Measurements from ENCODE around the gene ACO2.

Gene ACO2

DNA sequence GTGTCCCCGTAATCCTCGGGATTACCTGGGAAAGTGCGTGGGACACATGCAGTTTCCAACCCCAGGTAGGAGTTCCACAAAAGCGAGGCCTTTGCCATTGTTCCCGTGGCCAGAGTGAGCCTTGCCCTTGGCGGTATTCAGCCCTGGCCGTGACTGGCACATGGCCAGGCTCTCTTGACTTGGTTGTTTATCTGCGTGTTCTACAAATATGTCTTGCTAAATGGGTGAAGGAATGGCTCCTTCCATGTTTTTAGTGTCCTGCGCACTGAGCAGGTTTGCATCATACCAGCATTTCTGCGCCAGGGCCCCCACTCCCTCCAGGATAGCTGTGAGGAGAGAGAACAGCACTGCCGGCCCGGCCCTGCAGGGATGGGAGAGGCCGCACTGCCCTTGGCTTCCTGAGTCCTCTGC is 55.3 kb downstream of the ACO2 start:
- no peak overlapping the region for H3K4me3 ChIP-seq (ENCODE audit: low read length)
- TF ChIP-seq, protein P1, sequence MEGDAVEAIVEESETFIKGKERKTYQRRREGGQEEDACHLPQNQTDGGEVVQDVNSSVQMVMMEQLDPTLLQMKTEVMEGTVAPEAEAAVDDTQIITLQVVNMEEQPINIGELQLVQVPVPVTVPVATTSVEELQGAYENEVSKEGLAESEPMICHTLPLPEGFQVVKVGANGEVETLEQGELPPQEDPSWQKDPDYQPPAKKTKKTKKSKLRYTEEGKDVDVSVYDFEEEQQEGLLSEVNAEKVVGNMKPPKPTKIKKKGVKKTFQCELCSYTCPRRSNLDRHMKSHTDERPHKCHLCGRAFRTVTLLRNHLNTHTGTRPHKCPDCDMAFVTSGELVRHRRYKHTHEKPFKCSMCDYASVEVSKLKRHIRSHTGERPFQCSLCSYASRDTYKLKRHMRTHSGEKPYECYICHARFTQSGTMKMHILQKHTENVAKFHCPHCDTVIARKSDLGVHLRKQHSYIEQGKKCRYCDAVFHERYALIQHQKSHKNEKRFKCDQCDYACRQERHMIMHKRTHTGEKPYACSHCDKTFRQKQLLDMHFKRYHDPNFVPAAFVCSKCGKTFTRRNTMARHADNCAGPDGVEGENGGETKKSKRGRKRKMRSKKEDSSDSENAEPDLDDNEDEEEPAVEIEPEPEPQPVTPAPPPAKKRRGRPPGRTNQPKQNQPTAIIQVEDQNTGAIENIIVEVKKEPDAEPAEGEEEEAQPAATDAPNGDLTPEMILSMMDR (IDR thresholded peaks at IDR 0.05; ENCODE audit: insufficient read depth, low read depth, low read length, missing control alignments), result no peak
- DNase-seq (ENCODE audit: low read depth), result no peak

DNA sequence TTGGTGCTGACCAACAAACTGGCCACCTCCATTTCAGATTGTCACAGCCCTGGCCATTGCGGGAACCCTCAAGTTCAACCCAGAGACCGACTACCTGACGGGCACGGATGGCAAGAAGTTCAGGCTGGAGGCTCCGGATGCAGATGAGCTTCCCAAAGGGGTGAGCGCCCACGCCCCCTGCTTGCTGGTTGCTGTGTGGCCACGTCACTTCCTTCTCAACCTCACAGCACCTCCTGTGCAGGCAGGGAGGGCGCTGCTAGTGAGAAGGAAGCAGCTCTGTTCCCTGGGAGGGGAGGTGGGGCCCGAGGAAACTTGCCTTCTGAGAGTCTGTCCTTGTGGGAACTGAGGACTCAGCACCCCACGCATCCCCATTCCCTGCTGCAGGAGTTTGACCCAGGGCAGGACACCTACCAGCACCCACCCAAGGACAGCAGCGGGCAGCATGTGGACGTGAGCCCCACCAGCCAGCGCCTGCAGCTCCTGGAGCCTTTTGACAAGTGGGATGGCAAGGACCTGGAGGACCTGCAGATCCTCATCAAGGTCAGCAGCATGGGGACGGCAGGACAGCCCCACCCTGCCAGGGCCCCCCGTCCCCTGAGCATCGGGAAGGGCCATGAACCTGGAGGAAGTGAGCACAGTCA is 56.0 kb downstream of the ACO2 start:
- TF ChIP-seq, protein P1 (IDR thresholded peaks at IDR 0.05; ENCODE audit: insufficient read depth, low read depth, low read length, missing control alignments), result no peak
- no peak for DNase-seq (ENCODE audit: low read depth)
- H3K4me3 ChIP-seq (ENCODE audit: low read length), result no peak overlapping the region

- TF ChIP-seq, protein P1 (IDR thresholded peaks at IDR 0.05; ENCODE audit: insufficient read depth, low read depth, low read length, missing control alignments), result no peak
- DNase-seq (ENCODE audit: low read depth), result peak; percentile 20
- no peak overlapping the region for H3K4me3 ChIP-seq (ENCODE audit: low read length)
Observed at GRCh38 chr22:41525450-41526225, 56.7 kb downstream of the ACO2 start.

GRCh38 chr22:41526226-41526829 is 57.4 kb downstream of the ACO2 start:
- DNase-seq (ENCODE audit: low read depth), result no peak
- no peak overlapping the region for H3K4me3 ChIP-seq (ENCODE audit: low read length)
- TF ChIP-seq, protein P1 (IDR thresholded peaks at IDR 0.05; ENCODE audit: insufficient read depth, low read depth, low read length, missing control alignments), result no peak

DNA sequence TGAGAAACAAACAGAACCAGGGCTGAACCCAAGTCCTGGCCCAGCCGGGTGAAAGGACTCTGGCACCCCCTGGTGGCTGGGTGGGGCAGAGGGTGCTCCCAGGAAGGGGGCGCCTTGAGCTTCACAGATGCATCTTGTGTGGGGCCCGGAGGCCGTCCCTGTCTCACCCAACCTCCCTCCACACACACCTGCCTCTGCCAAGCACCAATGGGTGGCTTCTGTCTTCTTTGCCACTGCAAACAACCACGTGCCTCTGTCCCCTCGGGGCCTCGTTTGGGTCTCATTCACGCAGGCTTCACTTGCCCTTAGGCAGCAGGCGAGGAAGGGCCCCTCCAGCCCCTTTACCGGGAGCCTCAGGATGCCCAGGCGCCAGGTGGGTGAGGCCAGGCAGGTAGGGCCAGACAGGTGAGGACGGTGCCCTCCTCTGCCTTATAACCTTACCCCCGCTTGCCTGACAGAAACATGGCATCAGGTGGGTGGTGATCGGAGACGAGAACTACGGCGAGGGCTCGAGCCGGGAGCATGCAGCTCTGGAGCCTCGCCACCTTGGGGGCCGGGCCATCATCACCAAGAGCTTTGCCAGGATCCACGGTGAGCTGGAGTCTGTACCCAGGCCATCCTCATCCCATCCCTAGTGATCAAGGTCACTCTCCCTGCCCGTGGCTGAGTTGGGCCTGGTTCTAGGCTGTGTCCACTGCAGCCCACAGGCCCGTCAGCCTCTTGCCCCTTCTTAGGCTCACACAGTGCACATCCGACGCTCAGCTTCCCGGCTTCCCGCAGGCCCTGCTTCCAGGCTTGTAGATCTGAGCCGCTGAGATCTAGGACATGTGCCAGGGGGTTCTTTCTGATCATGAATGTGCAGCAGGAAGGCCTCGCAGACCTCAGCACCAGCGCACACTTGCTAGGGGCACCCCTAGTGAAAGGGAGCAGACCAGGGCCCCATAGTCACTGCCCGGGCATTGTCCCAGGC is 58.2 kb downstream of the ACO2 start:
- no peak overlapping the region for H3K4me3 ChIP-seq (ENCODE audit: low read length)
- DNase-seq (ENCODE audit: low read depth), result peak; percentile 43
- TF ChIP-seq, protein P1 (IDR thresholded peaks at IDR 0.05; ENCODE audit: insufficient read depth, low read depth, low read length, missing control alignments), result peak; percentile 77

DNA sequence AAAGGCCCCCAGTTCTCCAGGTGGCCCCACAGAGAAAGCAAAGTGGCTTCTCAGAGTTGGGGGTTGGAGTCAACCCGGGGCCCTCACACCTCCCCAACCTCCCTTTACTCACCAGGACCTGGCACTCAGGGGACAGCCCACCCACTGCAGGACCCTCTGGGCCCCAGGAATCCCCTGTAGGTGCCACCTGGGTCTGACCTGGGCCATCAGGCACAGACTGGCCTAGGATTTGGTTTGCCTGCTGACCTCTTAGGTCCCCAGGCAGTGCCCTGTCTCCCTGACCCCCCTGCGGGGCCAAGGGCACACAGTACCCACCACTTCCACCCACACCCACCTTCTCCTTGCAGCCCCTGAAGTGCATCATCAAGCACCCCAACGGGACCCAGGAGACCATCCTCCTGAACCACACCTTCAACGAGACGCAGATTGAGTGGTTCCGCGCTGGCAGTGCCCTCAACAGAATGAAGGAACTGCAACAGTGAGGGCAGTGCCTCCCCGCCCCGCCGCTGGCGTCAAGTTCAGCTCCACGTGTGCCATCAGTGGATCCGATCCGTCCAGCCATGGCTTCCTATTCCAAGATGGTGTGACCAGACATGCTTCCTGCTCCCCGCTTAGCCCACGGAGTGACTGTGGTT is 59.3 kb downstream of the ACO2 start:
- DNase-seq (ENCODE audit: low read depth), result no peak
- TF ChIP-seq, protein P1 (IDR thresholded peaks at IDR 0.05; ENCODE audit: insufficient read depth, low read depth, low read length, missing control alignments), result no peak
- H3K4me3 ChIP-seq (ENCODE audit: low read length), result no peak overlapping the region

All from epithelial cell of esophagus (primary cell).